Upper lobe of left lung (tissue), 6 donors: Measurements from ENCODE around the gene CD8B2. TPM values are rescaled to one million over a fixed set of nuclear protein-coding genes. Genes with fewer than 3 reads are reported as not detected.
A peak's percentile ranks its signal among the peaks of the same experiment; 100 is the strongest.
"Not testable (repeated sequence)": the region's sequence is repeated elsewhere in the genome, so short reads cannot be mapped to it uniquely, and the experiment has no call there.

ENCODE experiments used
- ATAC-seq, 2 donors: fragments of 200-7000 bp; cut with Tn5 transposase; one replicate each; pipeline ENCODE4 v1.9.1; 2022; ENCODE audit warnings: mild to moderate bottlenecking in 2 of 2, moderate library complexity in 2 of 2; ENCODE audit not compliant: low FRiP score in 2 of 2
- DNase-seq, 2 donors: peaks; one replicate each; pipeline ENCODE4 v3.0.0-alpha.2; 2019 to 2020
- H3K27ac ChIP-seq, 4 donors: fragments of 200-600 bp; sonication (generic); one replicate each; pipeline ENCODE4 v1.5.1; 2016 to 2019
- H3K27me3 ChIP-seq, 4 donors: fragments of 200-600 bp; sonication (generic); one replicate each; pipeline ENCODE4 v1.5.1; 2017 to 2019
- H3K36me3 ChIP-seq, 4 donors: fragments of 200-600 bp; sonication (generic); one replicate each; pipeline ENCODE4 v1.5.1; 2016 to 2019
- H3K4me1 ChIP-seq, 4 donors: fragments of 200-600 bp; sonication (generic); one replicate each; pipeline ENCODE4 v1.5.1; 2018 to 2019
- H3K4me3 ChIP-seq, 4 donors: fragments of 200-600 bp; sonication (generic); one replicate each; pipeline ENCODE4 v1.5.1; 2017 to 2019; ENCODE audit warnings: mild to moderate bottlenecking in 2 of 4, moderate library complexity in 1 of 4
- H3K9me3 ChIP-seq, 4 donors: fragments of 200-600 bp; sonication (generic); one replicate each; pipeline ENCODE4 v1.5.1; 2018 to 2019
- CTCF ChIP-seq, 6 experiments: fragments of 450-650 bp in 4 of 6; fragments of 200-600 bp in 2 of 6; sonication (generic) in 2 of 6; IDR thresholded peaks; one replicate each; pipeline ENCODE4 v1.5.1; 2016 to 2019; ENCODE audit warnings: antibody characterized with exemption in 6 of 6
- EP300 ChIP-seq, 4 donors: sonication (generic); formaldehyde crosslinking; IDR thresholded peaks; one replicate each; pipeline ENCODE4 v1.5.1; 2017; ENCODE audit warnings: antibody characterized with exemption in 4 of 4, control low read depth in 2 of 4
- POLR2A ChIP-seq, 4 donors: fragments of 450-650 bp; IDR thresholded peaks; one replicate each; pipeline ENCODE4 v1.5.1; 2016 to 2017; ENCODE audit warnings: antibody characterized with exemption in 4 of 4, mild to moderate bottlenecking in 2 of 4
- POLR2AphosphoS5 ChIP-seq, 2 donors: sonication (generic); formaldehyde crosslinking; IDR thresholded peaks; one replicate each; pipeline ENCODE4 v1.5.1; 2017; ENCODE audit warnings: antibody characterized with exemption in 2 of 2
- WGBS, 2 donors: methylation state at CpG; one replicate each; pipeline ENCODE4 v1.1.5; 2017 to 2018; 5-methylcytosine and 5-hydroxymethylcytosine counted together
- total RNA-seq, 6 donors: library from RNA; depleted of rRNA in 4 of 6; stranded (reverse); fragments of >200 nt in 4 of 6; gene quantifications; one replicate each; pipeline versions ENCODE4 v1.1.0 to v1.2.1, GENCODE V29; 2016 to 2021
- donor health status: DM: no; HTN: no; CAD: no; lungs with moderate emphysema.
- donor health status: DM: no; HTN: yes; CAD: no; lungs with severe emphysema.

The CD8B2 gene
- total RNA-seq, 6 donors from 2014 or later = 0.30 TPM; not detected in 5

GRCh38 chr2:106554411-106554810 lies 67.2 kb downstream of the CD8B2 start:
- Histone ChIP-seq H3K4me1 (no peaks in the 10 kb centered on the region), H3K27ac (no peak overlapping the region), H3K9me3 (no peaks in the 10 kb centered on the region), H3K36me3 (no peaks in the 10 kb centered on the region), H3K27me3 (no peaks in the 10 kb centered on the region), H3K4me3 (no peak overlapping the region)
- WGBS, 2 donors = 82 to 88% methylated on average over 6 of the region's 6 CpGs
- no peak for ATAC-seq
- TF ChIP-seq POLR2A (IDR thresholded peaks at IDR 0.05) = no peak
- TF ChIP-seq CTCF (IDR thresholded peaks at IDR 0.05) = no peak
- TF ChIP-seq POLR2AphosphoS5 (IDR thresholded peaks at IDR 0.05) = no peak
- no peak for TF ChIP-seq EP300 (IDR thresholded peaks at IDR 0.05)
- DNase-seq = no peak

GRCh38 chr2:106555053-106555452 lies 67.9 kb downstream of the CD8B2 start:
- no peak for DNase-seq
- TF ChIP-seq POLR2A (IDR thresholded peaks at IDR 0.05) (no peak), CTCF (IDR thresholded peaks at IDR 0.05) (no peak)

GRCh38 chr2:106559786-106560185 lies 72.6 kb downstream of the CD8B2 start:
- H3K27me3 ChIP-seq, H3K4me3 ChIP-seq, H3K27ac ChIP-seq, DNase-seq, H3K4me1 ChIP-seq, H3K9me3 ChIP-seq, ATAC-seq, H3K36me3 ChIP-seq: not testable (repeated sequence)
- 77 to 85% methylated on average over 3 of the region's 3 CpGs for whole genome bisulfite sequencing, 2 donors

More at GRCh38 chr2:106555053-106555452, 67.9 kb downstream of the CD8B2 start:
- Histone ChIP-seq H3K27me3 (no peaks in the 10 kb centered on the region), H3K36me3 (no peaks in the 10 kb centered on the region), H3K4me3 (no peak overlapping the region), H3K9me3 (no peaks in the 10 kb centered on the region), H3K4me1 (no peaks in the 10 kb centered on the region), H3K27ac (no peak overlapping the region)
- peak in 1 of 2 donors; percentile 51 for ATAC-seq
- WGBS, 2 donors = 0% methylated on average over 1 of the region's 1 CpG

- DNase-seq = no peak
- Histone ChIP-seq H3K4me3 (no peak overlapping the region), H3K36me3 (no peaks in the 10 kb centered on the region), H3K9me3 (no peaks in the 10 kb centered on the region), H3K27me3 (no peaks in the 10 kb centered on the region), H3K27ac (no peak overlapping the region), H3K4me1 (no peaks in the 10 kb centered on the region)
- 78 to 100% methylated on average over 1 of the region's 1 CpG for WGBS, 2 donors
- no peak for TF ChIP-seq POLR2A (IDR thresholded peaks at IDR 0.05)
- no peak for TF ChIP-seq POLR2AphosphoS5 (IDR thresholded peaks at IDR 0.05)
- TF ChIP-seq EP300 (IDR thresholded peaks at IDR 0.05) = no peak
- TF ChIP-seq CTCF (IDR thresholded peaks at IDR 0.05) = no peak
- no peak for ATAC-seq
These were observed 73.6 kb downstream of the CD8B2 start for GRCh38 chr2:106560773-106561172.

- Histone ChIP-seq H3K4me1 (no peaks in the 10 kb centered on the region), H3K4me3 (no peak overlapping the region), H3K9me3 (no peaks in the 10 kb centered on the region), H3K27me3 (no peaks in the 10 kb centered on the region), H3K27ac (no peak overlapping the region), H3K36me3 (no peaks in the 10 kb centered on the region)
- 57 to 71% methylated on average over 8 of the region's 8 CpGs for WGBS, 2 donors
- peak; percentile 27 to 49 for ATAC-seq
- no peak for DNase-seq
- TF ChIP-seq POLR2A (IDR thresholded peaks at IDR 0.05) = no peak
- TF ChIP-seq CTCF (IDR thresholded peaks at IDR 0.05) = no peak
- no peak for TF ChIP-seq EP300 (IDR thresholded peaks at IDR 0.05)
- no peak for TF ChIP-seq POLR2AphosphoS5 (IDR thresholded peaks at IDR 0.05)
These were observed 74.2 kb downstream of the CD8B2 start for GRCh38 chr2:106561356-106561755.
